GM18873 (cell line): ENCODE measurements around the gene HSD17B1.
"Not testable (repeated sequence)": the region's sequence is repeated elsewhere in the genome, so short reads cannot be mapped to it uniquely, and the experiment has no call there.

Source experiments
- ATAC-seq: cut with Tn5 transposase; IDR thresholded peaks from one replicate; pipeline ENCODE4 v1.9.1; 2021; ENCODE audit warnings: mild to moderate bottlenecking, moderate library complexity, moderate number of reproducible peaks; ENCODE audit not compliant: unreplicated experiment, low FRiP score

Gene HSD17B1

GRCh38 chr17:42545755-42546505, 6.8 kb upstream of the HSD17B1 start:
- not testable (repeated sequence) for ATAC-seq

- no peak for ATAC-seq
Observed at GRCh38 chr17:42547001-42547461, 5.7 kb upstream of the HSD17B1 start.

- no peak for ATAC-seq
Observed at GRCh38 chr17:42547698-42548069, 5.0 kb upstream of the HSD17B1 start.

GRCh38 chr17:42548070-42548837, 4.5 kb upstream of the HSD17B1 start:
- no peak for ATAC-seq

GRCh38 chr17:42548993-42549755, 3.5 kb upstream of the HSD17B1 start:
- ATAC-seq: no peak

GRCh38 chr17:42553161-42553818, 567 bp downstream of the HSD17B1 start:
- no peak for ATAC-seq

GRCh38 chr17:42553866-42554249, 1.1 kb downstream of the HSD17B1 start:
- no peak for ATAC-seq

GRCh38 chr17:42554250-42555121, 1.8 kb downstream of the HSD17B1 start:
- ATAC-seq: no peak

GRCh38 chr17:42555122-42555622, 2.4 kb downstream of the HSD17B1 start:
- ATAC-seq: no peak

- not testable (repeated sequence) for ATAC-seq
Observed at GRCh38 chr17:42555961-42556617, 3.4 kb downstream of the HSD17B1 start.

- ATAC-seq: no peak
Observed at GRCh38 chr17:42559075-42559474, 6.4 kb downstream of the HSD17B1 start.

GRCh38 chr17:42560246-42560645, 7.5 kb downstream of the HSD17B1 start:
- no peak for ATAC-seq

- no peak for ATAC-seq
Observed at GRCh38 chr17:42561897-42562387, 9.2 kb downstream of the HSD17B1 start, which contains the start of gene COASY. Gene COASY (plus strand): TSS chr17:42562148. CDS start chr17:42562623, 475 bp downstream.

GRCh38 chr17:42562388-42563142, 9.8 kb downstream of the HSD17B1 start:
- ATAC-seq: no peak

GRCh38 chr17:42563143-42563509, 10.4 kb downstream of the HSD17B1 start:
- no peak for ATAC-seq

- no peak for ATAC-seq
Observed at GRCh38 chr17:42563543-42563942, 10.8 kb downstream of the HSD17B1 start.

GRCh38 chr17:42563950-42564349, 11.2 kb downstream of the HSD17B1 start:
- ATAC-seq: no peak
